ENCODE results near the gene PTTG1. TPM values are rescaled to one million over a fixed set of nuclear protein-coding genes. Genes with fewer than 3 reads are reported as not detected.

Gene PTTG1
- polyA plus RNA-seq, 1 experiment = 67.4 TPM

GRCh38 chr5:160449458-160449857, 27.8 kb downstream of the PTTG1 start:
- ChIA-PET POLR2A (no interaction called here), CTCF (interaction anchor here (2.5 kb wide), 1 partner anchor 11 kb away, joined by 31 read pairs; no protein-coding TSS in a partner anchor)
- Histone ChIP-seq H3K9me3 (ENCODE audit: control insufficient read depth, insufficient read depth, low read length) (no peaks in the 10 kb centered on the region), H3K4me3 (ENCODE audit: low read depth, low read length) (no peak overlapping the region), H3K27me3 (ENCODE audit: control insufficient read depth, insufficient read depth, low read length) (peaks cover 2% of the 10 kb centered on the region), H3K27ac (ENCODE audit: low read depth, low read length) (no peak overlapping the region)
- DNase-seq (ENCODE audit: low read depth, low spot score) = no peak
- no peak for TF ChIP-seq CTCF (IDR thresholded peaks at IDR 0.05; ENCODE audit: low read depth, low read length)

GRCh38 chr5:160450164-160450932, 28.7 kb downstream of the PTTG1 start:
- ChIA-PET POLR2A (no interaction called here), CTCF (no interaction called here)
- H3K4me3 ChIP-seq (ENCODE audit: low read depth, low read length) = no peak overlapping the region
- no peak for DNase-seq (ENCODE audit: low read depth, low spot score)
- H3K27ac ChIP-seq (ENCODE audit: low read depth, low read length) = no peak overlapping the region
- peaks cover 2% of the 10 kb centered on the region for H3K27me3 ChIP-seq (ENCODE audit: control insufficient read depth, insufficient read depth, low read length)
- TF ChIP-seq CTCF (IDR thresholded peaks at IDR 0.05; ENCODE audit: low read depth, low read length) = no peak
- no peaks in the 10 kb centered on the region for H3K9me3 ChIP-seq (ENCODE audit: control insufficient read depth, insufficient read depth, low read length)

GRCh38 chr5:160451281-160451680, 29.6 kb downstream of the PTTG1 start:
- Histone ChIP-seq H3K27ac (ENCODE audit: low read depth, low read length) (no peak overlapping the region), H3K9me3 (ENCODE audit: control insufficient read depth, insufficient read depth, low read length) (no peaks in the 10 kb centered on the region), H3K4me3 (ENCODE audit: low read depth, low read length) (no peak overlapping the region), H3K27me3 (ENCODE audit: control insufficient read depth, insufficient read depth, low read length) (peaks cover 2% of the 10 kb centered on the region)
- CTCF ChIA-PET = interaction anchor here (1.3 to 3.7 kb wide), 2 partner anchors 12 to 13 kb away, joined by 3 to 28 read pairs; no protein-coding TSS in a partner anchor
- POLR2A ChIA-PET = no interaction called here
- no peak for DNase-seq (ENCODE audit: low read depth, low spot score)
- no peak for TF ChIP-seq CTCF (IDR thresholded peaks at IDR 0.05; ENCODE audit: low read depth, low read length)

GRCh38 chr5:160452036-160452435, 30.4 kb downstream of the PTTG1 start:
- CTCF ChIA-PET = interaction anchor here (1.3 to 3.7 kb wide), 2 partner anchors 11 to 13 kb away, joined by 3 to 28 read pairs; no protein-coding TSS in a partner anchor
- no peak for TF ChIP-seq CTCF (IDR thresholded peaks at IDR 0.05; ENCODE audit: low read depth, low read length)
- Histone ChIP-seq H3K4me3 (ENCODE audit: low read depth, low read length) (no peak overlapping the region), H3K27ac (ENCODE audit: low read depth, low read length) (no peak overlapping the region), H3K27me3 (ENCODE audit: control insufficient read depth, insufficient read depth, low read length) (peaks cover 2% of the 10 kb centered on the region), H3K9me3 (ENCODE audit: control insufficient read depth, insufficient read depth, low read length) (no peaks in the 10 kb centered on the region)
- no peak for DNase-seq (ENCODE audit: low read depth, low spot score)
- POLR2A ChIA-PET = no interaction called here

GRCh38 chr5:160452795-160453194, 31.1 kb downstream of the PTTG1 start:
- DNase-seq (ENCODE audit: low read depth, low spot score) = no peak
- H3K9me3 ChIP-seq (ENCODE audit: control insufficient read depth, insufficient read depth, low read length) = no peaks in the 10 kb centered on the region
- peaks cover 2% of the 10 kb centered on the region for H3K27me3 ChIP-seq (ENCODE audit: control insufficient read depth, insufficient read depth, low read length)
- CTCF ChIA-PET = interaction anchor here (1.3 to 3.7 kb wide), 2 partner anchors 10 to 14 kb away, joined by 3 to 28 read pairs; no protein-coding TSS in a partner anchor
- no peak for TF ChIP-seq CTCF (IDR thresholded peaks at IDR 0.05; ENCODE audit: low read depth, low read length)
- no peak overlapping the region for H3K27ac ChIP-seq (ENCODE audit: low read depth, low read length)
- POLR2A ChIA-PET = no interaction called here
- no peak overlapping the region for H3K4me3 ChIP-seq (ENCODE audit: low read depth, low read length)
